CD4-positive, alpha-beta T cell treated with Interleukin-15 for 4 hours (primary cell): ENCODE results near the gene SSH2.

ENCODE experiments used
- DNase-seq: peaks from one replicate; pipeline ENCODE4 v3.0.0-alpha.2; 2020; ENCODE audit warnings: low spot score

SSH2 gene

DNA sequence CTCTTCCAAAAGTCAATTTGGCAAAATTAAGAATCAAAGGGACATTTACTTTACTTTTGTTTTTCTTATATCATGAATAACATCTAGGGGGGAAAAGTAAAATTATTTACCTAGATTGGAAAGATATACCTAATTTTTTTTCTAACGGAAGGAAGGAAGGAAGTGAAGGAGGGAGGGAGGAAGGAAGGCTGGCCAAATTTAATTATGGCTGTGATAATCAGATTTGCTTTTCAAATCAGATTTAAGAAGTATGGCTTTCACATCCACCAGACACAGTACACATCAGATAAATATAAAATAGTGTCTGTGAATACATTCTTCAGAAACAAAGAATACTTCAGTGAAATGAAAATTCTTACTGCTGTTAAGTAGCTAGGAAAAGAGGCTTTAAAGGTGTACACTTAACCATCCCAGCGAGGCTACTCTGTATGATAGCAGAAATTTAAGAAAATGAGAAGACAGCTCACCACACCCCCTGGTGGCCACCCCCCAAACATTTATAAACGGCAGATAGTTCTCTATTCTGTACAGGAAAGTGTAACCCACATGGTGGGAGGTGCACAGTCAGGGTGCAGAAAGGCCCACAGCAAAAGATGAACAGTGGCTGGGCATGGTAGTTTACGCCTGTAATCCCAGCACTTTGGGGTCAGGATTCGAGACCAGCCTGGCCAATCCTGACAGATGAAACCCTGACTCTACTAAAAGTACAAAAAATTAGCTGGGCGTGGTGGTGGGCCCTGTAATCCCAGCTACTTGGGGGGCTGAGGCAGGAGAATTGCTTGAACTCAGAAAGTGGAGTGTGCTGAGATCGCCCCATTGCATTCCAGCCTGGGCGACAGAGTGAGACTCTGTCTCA, 150.8 kb downstream of the SSH2 start:
- DNase-seq = peak; percentile 83

DNA sequence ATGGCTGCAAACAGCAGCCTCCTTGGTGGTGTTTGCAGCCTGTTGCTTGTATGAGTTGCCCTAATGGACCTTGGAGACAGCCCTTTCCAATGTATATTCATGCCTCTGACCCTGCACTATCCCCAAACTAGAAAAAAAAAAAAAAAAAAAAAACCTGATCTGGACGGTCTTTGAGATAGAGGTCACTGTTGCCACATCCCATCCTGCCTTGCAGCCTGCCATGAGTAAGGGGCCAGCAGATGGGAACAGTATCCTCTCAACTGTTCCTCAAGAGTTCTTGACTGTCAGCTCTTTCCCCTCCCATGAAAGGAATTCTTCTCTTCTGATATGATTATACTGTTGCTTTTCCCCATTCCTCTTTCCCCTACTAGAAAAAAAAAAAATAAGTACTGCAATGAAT, 152.4 kb downstream of the SSH2 start:
- no peak for DNase-seq

DNA sequence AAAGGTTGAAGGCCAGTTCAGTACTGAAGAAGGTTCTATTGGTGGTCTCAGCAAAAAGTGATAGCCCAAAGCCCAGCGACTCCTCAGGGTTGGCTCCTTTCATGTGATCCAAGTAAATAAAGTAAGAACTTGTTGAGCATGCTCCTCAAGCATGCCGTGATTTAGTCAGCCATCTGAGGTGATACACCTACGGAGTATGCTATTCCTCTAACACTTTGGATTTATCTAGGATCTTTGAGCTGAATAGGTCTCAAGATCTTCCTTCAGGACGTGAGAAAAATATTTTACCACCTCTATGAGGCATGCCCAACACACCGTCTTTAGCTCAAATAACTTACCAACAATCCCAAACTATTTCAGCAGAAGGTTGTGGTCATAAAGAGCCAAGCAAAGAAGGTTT, 154.0 kb downstream of the SSH2 start:
- DNase-seq = no peak

DNA sequence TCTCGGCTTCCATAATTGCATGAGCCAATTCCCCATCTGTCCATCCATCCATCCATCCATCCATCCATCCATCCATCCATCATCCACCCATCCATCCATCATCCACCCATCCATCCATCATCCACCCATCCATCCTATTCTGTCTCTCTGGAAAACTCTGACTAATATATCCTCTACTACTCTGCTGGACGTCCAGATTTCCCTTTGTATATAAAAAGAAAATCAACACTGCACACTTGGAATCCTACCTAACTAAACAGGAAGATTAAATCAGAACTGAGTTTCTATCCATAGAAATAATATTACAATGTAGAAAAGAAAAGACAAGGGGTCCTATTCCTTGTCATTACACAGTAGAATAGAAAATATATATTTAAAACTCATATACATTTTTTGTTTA, 157.0 kb downstream of the SSH2 start:
- no peak for DNase-seq

DNA sequence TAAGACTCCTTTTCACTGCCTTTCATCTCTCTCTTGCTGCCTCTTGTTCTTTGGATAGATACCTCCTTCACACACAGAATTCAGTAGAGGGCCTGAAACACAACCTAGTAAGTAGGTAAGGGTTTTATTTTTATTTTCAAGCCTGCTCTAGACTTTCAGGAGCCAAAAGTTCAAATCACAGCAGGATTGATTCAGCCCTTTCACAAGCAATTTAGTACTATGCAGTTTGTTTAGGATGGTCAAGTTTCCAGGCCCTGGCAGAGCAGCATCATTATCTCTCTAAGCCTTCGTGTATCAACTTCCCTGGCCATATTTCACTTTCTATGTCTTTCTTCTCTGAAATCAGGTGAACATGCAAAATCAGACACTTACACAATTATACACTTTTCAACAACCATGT, 158.5 kb downstream of the SSH2 start:
- no peak for DNase-seq

DNA sequence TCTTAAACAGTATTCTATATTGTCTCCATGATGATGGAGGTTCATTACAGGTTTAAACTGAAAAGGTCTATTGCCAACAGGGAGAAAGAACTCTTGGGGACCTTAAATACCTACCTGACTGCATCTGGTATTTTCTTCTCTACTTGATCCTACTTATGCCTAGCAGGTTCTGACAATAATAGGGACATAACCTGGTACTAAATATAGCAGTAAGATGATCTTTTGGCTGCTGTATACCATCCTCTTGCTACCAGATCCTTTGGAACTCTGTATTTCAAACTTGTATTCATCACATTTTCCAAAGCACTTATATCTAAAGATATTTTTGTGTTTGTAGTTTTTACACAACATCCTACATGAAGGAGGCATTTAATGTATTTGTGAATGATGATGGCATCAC, 160.8 kb downstream of the SSH2 start:
- no peak for DNase-seq

DNA sequence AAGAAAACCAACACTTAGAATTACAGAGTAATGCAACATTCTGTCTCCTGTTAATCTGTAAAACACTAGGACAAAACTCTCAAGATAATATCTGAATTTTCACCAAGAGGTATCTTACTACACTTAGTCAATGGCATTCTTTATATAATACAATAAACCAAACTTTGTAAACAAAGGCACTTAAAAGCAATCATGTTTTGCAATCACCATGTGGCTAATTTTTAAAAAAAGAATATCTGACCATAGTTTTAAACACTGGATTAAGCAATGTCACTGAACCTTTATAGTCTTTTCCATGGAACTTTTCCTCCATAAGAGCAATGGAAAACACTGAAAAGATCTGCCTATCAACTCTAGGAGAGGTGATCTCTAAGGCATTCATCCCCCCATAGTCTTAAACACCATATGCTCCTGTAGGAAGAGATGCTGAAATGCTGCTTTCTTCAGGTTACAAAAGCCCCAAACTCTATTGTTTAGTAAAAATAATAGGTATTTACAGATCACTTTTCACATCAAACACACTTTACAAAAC, 163.2 kb downstream of the SSH2 start:
- no peak for DNase-seq

DNA sequence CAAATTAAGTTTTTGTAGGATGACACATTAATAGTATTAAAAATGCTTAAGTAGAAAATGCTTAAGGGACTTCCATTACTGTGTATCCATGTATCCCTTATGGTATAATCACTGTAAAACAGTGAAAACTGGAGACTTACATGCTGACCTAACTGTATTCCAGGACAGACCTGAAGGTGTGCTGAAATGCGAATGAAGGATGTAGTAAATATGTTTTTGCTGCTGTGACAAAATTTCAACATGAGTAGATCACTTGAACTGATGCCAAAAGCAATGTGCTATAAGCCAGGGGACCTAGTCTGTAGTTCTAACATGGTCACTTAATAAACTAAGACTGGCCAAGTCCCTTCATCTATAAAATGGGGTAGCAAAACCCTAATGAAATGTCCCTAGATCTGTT, 165.3 kb downstream of the SSH2 start:
- no peak for DNase-seq

DNA sequence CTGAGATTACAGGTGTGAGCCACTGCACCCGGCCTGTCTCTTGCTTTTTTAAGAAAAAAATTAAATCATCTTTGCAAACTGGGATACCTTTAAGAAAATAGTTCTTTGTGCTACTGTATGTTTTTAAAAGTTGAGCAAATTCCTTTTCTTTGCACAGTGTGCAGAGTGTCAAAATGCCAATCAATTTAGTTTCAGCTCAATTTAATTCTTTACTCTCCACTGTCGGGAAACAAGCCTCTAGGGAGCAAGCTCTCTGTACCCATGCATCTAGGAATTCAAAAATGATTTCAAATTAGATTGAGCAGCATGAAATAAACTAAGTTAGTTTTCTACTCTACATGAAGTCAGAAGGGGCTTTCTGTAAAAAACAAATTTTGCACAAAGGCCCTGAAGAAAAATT, 165.8 kb downstream of the SSH2 start:
- DNase-seq = no peak

DNA sequence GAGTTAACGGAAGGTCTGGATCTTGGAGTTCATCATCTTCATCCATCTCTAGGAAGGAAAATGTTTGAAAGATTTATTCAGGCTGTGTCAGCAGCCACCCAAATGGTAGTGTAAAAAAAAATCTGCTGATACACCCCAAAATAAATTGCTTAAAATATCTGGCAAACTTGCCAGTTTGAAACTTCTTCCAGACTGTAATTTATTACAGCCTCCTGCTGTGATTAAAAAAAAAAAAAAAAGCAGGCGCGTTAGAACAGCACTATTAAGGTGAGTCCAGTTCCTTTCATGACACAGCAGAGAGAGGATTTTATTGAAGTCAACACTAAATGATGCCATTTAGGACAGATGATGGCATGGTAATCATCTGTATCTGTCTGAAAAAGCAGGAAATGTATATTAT, 166.8 kb downstream of the SSH2 start:
- DNase-seq = no peak

DNA sequence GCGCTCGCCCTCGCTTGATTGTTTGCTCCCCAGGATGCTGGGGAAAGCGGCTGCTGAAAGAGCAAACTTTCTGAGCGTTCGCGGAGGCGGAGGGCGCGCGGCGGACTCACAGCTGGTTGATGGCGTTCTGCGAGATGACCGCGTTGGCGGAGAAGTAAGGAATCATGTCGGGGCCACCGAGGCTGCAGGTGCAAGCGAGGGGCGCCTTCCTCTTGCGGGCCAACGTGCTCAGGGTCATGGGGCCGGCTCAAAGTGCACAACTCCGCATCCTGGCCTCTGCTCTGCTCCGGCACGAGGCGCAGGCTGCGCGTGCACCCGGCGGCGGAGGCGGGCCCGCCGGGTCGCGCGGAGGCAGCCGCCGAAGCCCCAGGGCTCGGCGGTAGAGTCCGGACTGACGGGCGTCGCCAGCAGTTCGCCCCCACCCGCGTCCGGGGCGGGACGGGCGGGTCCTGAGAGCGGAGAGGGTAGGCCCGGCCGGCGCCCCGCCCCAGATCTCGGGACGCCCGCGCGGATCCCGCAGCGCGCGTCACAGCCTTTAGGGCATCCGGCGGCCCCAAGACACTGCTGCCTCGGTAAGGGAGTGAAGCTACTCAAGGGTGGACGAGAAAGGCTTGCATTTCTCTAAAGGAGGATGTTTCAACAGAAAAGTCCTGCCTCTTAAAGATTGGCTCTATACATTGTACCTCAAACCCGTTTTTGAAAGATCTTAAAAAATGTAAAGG, 168.8 kb downstream of the SSH2 start:
- peak; percentile 86 for DNase-seq

DNA sequence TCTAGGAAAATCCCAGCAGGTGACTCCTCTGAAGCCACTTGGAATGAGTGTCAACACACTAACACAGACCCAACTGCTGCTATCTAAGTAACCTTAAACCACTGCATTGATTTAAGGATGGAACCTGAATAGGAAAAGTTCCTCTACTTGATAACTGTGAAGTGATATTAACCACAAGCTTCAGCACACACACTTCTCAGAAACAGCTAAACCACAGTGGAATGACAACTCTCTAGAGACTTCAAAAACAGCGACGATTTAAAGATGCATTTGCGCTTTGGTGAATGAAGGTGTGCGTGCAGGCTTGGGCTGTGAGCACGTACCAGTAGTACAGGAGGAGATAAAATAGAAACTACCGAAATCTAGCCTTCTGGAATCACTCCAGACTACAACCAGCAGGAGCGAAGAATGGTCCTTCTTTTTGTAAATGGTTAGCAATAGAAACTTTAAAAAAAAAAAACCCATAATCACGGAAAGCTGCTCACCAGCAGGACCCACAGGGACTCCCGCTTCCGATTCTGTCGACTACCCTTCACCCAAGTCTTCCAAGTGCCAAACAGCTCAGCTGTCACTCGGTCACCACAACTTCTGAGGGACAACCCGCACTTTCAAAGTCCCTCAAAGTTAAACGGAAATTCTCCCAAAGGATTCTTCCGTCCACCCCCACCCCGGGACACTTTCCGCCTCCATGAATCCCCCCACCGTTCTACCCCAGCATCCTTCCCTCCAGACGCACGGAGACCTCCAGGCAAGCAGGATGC, 169.6 kb downstream of the SSH2 start:
- peak; percentile 85 for DNase-seq

DNA sequence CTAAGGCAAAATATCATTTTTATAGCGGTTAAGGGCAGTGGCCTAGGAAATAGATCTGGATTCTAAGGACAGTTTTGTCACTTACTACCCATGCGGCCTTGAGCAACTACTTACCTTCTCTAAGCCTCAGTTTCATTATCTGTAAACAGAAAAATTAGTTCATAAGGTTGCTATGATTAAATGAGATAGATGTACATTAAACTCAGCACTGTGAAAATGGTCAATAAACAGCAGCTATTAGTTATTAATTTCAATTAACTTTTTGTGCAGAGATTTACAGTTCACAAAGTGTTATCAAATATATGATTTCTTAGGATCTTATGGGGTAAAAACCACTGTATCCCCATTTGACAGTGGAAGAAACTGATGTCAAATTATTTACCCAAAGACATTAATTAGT, 171.8 kb downstream of the SSH2 start:
- no peak for DNase-seq

DNA sequence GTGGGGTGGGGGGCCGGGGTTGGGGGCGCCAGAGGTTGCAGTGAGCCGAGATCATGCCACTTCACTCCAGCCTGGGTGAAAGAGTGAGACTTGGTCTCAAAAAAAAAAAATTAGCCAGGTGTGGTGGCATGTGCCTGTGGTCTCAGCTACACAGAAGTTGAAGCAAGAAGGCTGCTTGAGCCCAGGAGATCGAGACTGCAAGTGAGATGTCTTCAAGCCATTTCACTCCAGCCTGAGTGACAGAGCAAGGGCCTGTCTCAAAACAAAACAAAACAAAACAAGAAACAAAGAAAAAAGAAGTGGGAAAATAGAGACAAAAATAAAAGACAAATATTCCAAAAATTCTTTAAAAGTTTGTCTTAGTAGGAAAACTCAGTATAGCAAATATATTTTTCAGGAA, 172.2 kb downstream of the SSH2 start:
- DNase-seq = no peak

DNA sequence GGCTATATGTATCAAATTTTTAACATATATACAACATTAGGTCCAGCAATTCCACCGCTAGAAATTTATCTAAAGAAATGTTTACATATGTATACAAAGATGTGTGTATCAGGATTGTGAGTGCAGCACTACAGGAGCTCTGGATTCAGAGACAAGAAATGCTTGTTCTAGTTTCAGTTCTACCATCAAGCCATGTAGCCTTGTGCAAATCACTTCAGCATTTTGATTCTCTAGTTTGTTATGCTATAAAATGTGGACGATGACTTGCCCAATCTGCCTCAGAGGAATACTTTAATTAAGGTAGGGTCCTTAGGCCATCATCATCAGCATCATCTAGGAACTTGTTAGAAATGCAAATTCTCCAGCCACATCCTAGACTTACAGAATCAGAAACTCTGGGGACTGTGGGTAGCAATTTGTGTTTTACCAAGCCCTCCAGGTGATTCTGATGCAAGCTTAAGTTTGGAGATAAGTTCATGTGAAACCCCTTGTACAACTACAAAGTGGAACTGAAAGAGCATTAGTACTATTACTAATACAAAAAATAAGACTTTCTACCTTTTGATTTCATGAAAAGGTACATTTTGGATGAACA, 176.1 kb downstream of the SSH2 start:
- DNase-seq = no peak

DNA sequence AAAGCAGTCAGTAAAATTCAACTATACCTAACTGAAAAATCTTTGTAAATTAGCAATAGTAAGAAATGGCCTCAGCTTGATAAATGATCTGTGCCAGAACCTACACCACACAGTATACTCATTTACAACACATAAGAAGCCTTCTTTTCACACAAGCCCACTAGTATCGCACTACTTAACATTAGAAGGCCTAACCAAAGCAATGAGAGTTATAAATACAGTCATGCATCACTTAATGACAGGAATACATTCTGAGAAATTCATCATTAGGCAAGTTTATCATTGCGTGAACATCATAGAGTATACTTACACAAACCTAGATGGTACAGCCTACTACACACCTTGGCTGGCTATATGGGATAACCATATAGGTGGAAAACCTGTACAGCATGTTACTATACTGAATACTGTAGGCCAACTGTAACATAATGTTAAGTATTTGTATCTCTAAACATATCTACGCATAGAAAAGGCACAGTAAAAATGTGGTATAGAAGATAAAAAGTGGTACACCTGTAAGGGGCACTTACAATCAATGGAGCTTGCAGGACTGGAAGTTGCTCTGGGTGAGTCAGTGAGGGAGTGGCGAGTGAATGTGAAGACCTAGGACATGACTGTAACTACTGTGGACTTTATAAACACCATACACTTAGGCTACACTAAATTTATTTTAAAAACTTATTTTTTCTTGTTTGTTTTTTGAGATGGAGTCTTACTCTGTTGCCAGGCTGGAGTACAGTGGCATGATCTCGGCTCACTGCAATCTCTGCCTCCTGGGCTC, 180.8 kb downstream of the SSH2 start:
- DNase-seq = no peak

DNA sequence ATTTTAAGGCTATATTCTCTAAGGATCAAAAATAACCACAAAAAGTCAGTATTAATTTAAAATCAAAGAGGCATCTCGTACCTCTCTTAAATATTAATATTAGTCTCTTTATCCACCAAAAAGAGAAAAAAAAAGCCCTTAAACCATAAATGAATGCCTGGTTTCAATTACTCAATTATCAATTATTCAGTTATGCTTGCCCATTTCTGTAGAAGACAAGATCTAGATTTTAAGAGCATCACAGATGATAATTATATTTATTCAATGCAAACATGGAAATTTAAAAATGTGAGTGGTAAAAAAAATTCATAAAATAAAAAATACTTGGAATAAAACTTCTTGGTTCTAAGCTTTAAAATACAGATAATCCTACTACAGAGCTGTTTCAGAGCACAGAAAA, 181.6 kb downstream of the SSH2 start:
- DNase-seq = no peak

DNA sequence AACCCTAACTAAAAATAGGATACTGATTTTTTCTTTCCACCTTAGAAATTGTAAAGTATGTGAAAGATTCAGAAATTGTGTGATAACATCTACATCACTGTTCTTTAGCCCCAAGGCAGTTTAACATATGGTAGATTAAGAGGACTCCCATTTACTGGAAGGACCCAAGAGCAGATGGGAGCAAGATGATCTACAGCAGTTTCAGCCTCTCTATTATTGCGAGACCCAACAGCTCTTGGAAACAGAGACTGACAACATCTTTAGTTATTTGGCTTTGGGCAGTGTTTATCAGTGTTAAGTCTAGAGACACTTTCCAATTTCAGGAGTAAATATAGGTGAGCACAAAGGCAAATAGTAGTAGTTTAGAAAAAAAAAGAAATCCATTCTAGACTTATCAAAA, 182.4 kb downstream of the SSH2 start:
- no peak for DNase-seq

DNA sequence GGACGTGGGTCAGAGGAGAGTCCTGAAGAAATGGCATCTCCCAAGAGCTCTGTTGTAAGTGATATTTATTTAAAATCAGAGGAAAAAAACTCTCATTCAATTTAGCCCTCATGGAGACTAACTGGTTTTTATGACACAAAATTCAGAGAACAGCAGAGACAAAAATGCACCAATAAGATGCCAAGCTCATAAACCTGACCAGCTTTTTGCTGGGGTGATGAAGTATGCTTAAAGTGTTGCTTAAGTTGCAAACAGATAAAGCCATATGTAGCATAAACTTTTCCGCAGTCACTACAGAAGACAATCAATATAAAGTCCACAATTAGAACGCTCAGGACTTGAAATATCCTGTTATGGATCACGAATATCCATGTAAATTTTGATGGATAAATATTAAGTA, 183.4 kb downstream of the SSH2 start:
- DNase-seq = no peak

DNA sequence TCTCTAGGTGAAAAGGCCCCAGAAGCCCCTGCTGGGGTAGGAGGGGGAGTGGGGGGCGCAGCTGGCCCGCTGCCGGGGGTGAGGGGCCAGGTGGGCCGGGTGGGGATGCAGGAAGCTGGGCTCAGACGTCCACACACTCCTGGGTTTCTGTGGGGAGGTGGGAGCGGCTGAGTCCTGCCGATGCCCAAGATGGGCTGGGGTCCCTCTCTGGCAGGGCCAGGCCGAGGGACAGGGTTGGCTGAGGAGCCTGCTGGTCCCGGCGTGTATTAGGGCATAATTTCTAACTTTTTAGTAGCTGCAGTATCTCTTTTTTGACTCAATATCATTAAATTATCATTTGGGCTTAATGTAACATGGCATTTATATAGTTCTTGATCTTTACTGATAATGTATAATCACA, 185.9 kb downstream of the SSH2 start:
- DNase-seq = no peak

DNA sequence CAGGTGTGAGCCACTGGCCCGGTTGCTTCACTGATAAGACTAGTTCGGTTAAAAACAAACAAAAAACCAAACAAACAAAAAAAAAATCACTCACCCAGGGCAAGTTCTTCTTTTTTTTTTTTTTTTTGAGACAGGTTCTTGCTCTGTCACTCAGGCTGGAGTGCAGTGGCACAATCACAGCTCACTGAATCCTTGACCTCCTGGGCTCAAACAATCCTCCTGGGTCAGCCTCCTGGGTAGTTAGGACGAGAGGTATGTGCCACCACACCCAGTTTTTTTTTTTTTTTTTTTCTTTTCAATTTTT, 187.9 kb downstream of the SSH2 start:
- no peak for DNase-seq

DNA sequence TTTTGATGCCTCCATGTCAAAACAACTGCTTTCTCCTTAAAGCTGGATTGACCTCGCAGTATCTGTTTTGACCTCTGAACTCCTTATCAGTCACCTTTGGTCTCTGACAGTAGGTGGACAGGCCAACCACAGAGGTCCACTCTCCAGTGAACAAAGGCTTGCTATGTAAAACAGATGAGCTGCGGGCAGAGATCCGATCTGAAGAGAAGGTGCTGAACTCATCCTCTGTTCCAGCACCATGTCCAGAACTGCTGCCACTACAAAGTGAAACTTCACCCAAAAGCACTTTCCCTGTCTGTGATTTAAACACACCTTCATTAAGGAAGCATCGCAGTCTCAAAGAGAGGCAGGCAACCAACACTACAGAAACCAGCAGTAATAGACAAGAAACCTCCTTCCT, 190.0 kb downstream of the SSH2 start:
- DNase-seq = no peak
